HG03457 (cell line): Measurements from ENCODE around the gene PRRC1.

Experiments used
- ATAC-seq: cut with Tn5 transposase; IDR thresholded peaks from one replicate; pipeline ENCODE4 v1.9.1; 2021; ENCODE audit warnings: moderate number of reproducible peaks; ENCODE audit not compliant: unreplicated experiment

PRRC1 gene

DNA sequence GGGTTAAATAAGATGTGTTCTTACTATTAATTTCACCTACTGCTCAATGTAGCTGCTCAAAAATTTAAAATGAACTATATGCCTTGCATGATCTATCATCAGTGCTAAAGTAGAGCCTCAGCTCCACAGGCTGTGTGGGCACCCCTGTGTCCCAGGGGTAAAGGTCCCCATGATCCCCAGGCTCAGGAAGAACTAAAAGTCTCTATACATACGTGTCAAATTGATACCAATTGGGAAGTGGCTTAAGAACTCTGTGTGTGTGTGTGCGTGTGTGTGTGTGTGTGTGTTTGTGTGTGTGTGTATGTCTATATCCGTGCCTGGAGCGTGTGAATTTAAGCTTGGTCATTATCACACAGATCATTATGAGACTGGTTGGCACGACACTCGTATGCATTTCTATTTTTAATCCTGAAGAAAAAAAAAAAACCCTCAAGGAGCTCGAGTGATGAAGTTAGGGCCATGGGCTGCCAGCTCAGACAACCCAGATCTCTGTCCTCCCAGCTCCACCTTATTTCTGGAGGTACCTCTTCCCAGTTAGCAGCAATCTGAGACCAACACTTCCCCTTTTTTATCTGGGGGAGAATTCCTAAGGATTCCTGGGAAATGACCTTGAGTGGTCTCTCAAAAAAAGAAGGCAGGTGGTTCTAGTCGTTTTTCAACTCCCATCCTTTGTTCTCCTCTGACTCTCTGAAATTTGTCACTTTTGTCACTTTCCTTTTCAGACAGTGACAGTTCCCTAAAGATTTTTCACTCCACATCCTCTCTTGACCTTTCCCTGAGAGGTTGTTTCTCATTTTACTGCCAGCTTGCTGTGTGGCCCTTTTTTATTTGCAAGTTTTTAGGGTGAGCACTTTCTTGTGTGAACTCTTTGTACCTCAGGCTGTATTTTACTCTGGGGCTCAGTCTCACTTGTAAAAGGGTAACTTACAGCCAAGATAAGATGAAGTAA is 85.7 kb downstream of the PRRC1 start:
- no peak for ATAC-seq
